Thoracic aorta (tissue), 2 donors: ENCODE data around the gene ABCG8. TPM values are rescaled to one million over a fixed set of nuclear protein-coding genes. Genes with fewer than 3 reads are reported as not detected.

Source experiments
- ATAC-seq: fragments of 150-250 bp; one replicate; pipeline ENCODE4 v1.8.0; 2017; ENCODE audit warnings: low read depth; ENCODE audit not compliant: insufficient number of reproducible peaks, low FRiP score
- DNase-seq: peaks from one replicate; pipeline ENCODE4 v3.0.0-alpha.2; 2020; ENCODE audit warnings: low spot score
- H3K27ac ChIP-seq, 2 donors: fragments of 200-600 bp; sonication (generic); 1 replicate in 1 of 2; 2 replicates in 1 of 2; pipeline ENCODE4 v1.5.1; 2016; ENCODE audit warnings: mild to moderate bottlenecking in 2 of 2, moderate library complexity in 2 of 2
- H3K27me3 ChIP-seq: fragments of 200-600 bp; sonication (generic); replicated peaks from 2 replicates; pipeline ENCODE4 v1.6.0; 2016; ENCODE audit warnings: mild to moderate bottlenecking; ENCODE audit not compliant: insufficient read depth
- H3K36me3 ChIP-seq: fragments of 200-600 bp; sonication (generic); one replicate; pipeline ENCODE4 v1.5.1; 2016
- H3K4me1 ChIP-seq, 2 donors: fragments of 200-600 bp; sonication (generic); 1 replicate in 1 of 2; 2 replicates in 1 of 2; pipeline versions ENCODE4 v1.5.1 to v1.6.0; 2016; ENCODE audit warnings: low read depth in 2 of 2, mild to moderate bottlenecking in 1 of 2; ENCODE audit not compliant: control insufficient read depth in 1 of 2
- H3K4me3 ChIP-seq: fragments of 200-600 bp; sonication (generic); 2 replicates; pipeline ENCODE4 v1.5.1; 2016; ENCODE audit warnings: mild to moderate bottlenecking
- H3K9me3 ChIP-seq: fragments of 200-600 bp; sonication (generic); 2 replicates; pipeline ENCODE4 v1.5.1; 2016
- CTCF ChIP-seq: fragments of 200-600 bp; sonication (generic); IDR thresholded peaks from one replicate; pipeline ENCODE4 v1.5.1; 2019; ENCODE audit warnings: antibody characterized with exemption
- total RNA-seq, 2 donors: library from RNA; depleted of rRNA; stranded (reverse); fragments of >200 nt; gene quantifications; one replicate each; pipeline versions ENCODE4 v1.1.0 to v1.2.3, GENCODE V29; 2016

ABCG8 gene
- total RNA-seq, 2 donors from 2014 or later = not detected

DNA sequence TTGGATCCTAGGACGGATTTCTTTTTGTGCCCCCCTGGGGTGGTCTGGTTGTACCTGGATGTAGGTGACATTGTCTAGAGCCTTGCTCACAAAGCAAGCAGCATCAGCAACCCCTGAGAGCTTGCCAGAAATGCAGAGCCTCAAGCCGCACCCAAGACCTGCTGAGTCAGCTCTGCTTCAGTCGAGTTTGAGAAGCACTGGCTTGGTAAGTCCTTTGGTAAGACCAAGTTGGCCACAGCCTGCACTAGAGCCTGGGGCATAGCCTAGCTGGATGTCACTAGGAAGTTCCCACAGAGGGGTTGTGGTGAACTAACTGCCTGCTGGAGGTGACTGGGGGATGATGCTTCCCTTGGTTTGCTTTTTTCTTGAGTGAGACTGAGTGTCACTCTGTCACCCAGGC, 6.3 kb upstream of the ABCG8 start:
- no peaks in the 10 kb centered on the region for H3K4me1 ChIP-seq
- H3K4me3 ChIP-seq = no peak overlapping the region
- ATAC-seq (no peak), DNase-seq (no peak)
- no peak for TF ChIP-seq CTCF
- H3K36me3 ChIP-seq = no peaks in the 10 kb centered on the region
- H3K27ac ChIP-seq = no peak overlapping the region
- H3K27me3 ChIP-seq = no peaks in the 10 kb centered on the region
- no peaks in the 10 kb centered on the region for H3K9me3 ChIP-seq

GRCh38 chr2:43837033-43837432, 1.7 kb upstream of the ABCG8 start:
- H3K36me3 ChIP-seq = no peaks in the 10 kb centered on the region
- DNase-seq (no peak), ATAC-seq (no peak)
- no peaks in the 10 kb centered on the region for H3K4me1 ChIP-seq
- H3K27me3 ChIP-seq = no peaks in the 10 kb centered on the region
- H3K9me3 ChIP-seq = no peaks in the 10 kb centered on the region
- H3K4me3 ChIP-seq = no peak overlapping the region
- no peak for TF ChIP-seq CTCF
- no peak overlapping the region for H3K27ac ChIP-seq

- Histone ChIP-seq H3K27me3 (no peaks in the 10 kb centered on the region), H3K27ac (no peak overlapping the region), H3K4me3 (no peak overlapping the region), H3K9me3 (no peaks in the 10 kb centered on the region), H3K36me3 (no peaks in the 10 kb centered on the region), H3K4me1 (no peaks in the 10 kb centered on the region)
- TF ChIP-seq CTCF = no peak
- DNase-seq = no peak
- ATAC-seq = no peak
These were observed 776 bp upstream of the ABCG8 start for GRCh38 chr2:43837831-43838559.

- Histone ChIP-seq H3K27me3 (no peaks in the 10 kb centered on the region), H3K4me1 (no peaks in the 10 kb centered on the region), H3K9me3 (no peaks in the 10 kb centered on the region), H3K36me3 (no peaks in the 10 kb centered on the region), H3K27ac (no peak overlapping the region), H3K4me3 (no peak overlapping the region)
- no peak for DNase-seq
- ATAC-seq = no peak
- no peak for TF ChIP-seq CTCF
These were observed 1.2 kb downstream of the ABCG8 start for GRCh38 chr2:43839776-43840564.

GRCh38 chr2:43840965-43841364, 2.2 kb downstream of the ABCG8 start:
- H3K27me3 ChIP-seq = no peaks in the 10 kb centered on the region
- H3K4me3 ChIP-seq = no peak overlapping the region
- H3K36me3 ChIP-seq = no peaks in the 10 kb centered on the region
- H3K9me3 ChIP-seq = no peaks in the 10 kb centered on the region
- no peak for TF ChIP-seq CTCF
- no peaks in the 10 kb centered on the region for H3K4me1 ChIP-seq
- no peak for ATAC-seq
- H3K27ac ChIP-seq = no peak overlapping the region
- no peak for DNase-seq
